AG09309 (cell line): Measurements from ENCODE around the gene BIRC3.
A peak's percentile ranks its signal among the peaks of the same experiment; 100 is the strongest.
"Not testable (repeated sequence)": the region's sequence is repeated elsewhere in the genome, so short reads cannot be mapped to it uniquely, and the experiment has no call there.

Experiments used
- DNase-seq: peaks from one replicate; pipeline ENCODE4 v3.0.0-alpha.2; 2010; ENCODE audit warnings: low read depth
- H3K4me3 ChIP-seq: 2 replicates; pipeline ENCODE4 v1.5.1; 2011; ENCODE audit warnings: mild to moderate bottlenecking, low read depth, low read length, moderate library complexity; ENCODE audit not compliant: control insufficient read depth
- TF ChIP-seq, protein P1 (sequence below): IDR thresholded peaks from 2 replicates; pipeline ENCODE4 v1.5.1; 2011; ENCODE audit warnings: mild to moderate bottlenecking, low read depth, low read length, inconsistent platforms; ENCODE audit not compliant: insufficient read depth, control insufficient read depth; ENCODE audit errors: missing control alignments

BIRC3 gene

DNA sequence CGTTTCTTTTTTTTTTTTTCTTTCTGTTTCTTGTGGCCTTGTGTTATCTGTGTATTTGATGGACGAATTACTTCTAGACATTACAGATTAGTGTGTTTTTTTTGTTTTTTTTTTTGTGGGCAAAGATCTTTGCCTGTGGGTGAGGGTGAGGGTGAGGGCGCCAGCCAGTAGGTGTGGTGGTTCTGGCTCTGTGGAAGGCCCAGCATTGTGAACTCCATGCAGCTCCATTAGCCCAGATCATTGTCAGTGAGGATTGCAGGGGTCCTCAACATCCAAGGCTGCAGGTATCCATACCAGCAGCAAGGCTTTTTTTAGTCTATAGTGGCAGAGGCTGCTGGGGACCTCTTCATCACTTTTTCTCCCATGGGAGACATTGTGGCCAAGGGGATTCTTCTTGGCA lies 43.4 kb downstream of the BIRC3 start:
- TF ChIP-seq, protein P1, sequence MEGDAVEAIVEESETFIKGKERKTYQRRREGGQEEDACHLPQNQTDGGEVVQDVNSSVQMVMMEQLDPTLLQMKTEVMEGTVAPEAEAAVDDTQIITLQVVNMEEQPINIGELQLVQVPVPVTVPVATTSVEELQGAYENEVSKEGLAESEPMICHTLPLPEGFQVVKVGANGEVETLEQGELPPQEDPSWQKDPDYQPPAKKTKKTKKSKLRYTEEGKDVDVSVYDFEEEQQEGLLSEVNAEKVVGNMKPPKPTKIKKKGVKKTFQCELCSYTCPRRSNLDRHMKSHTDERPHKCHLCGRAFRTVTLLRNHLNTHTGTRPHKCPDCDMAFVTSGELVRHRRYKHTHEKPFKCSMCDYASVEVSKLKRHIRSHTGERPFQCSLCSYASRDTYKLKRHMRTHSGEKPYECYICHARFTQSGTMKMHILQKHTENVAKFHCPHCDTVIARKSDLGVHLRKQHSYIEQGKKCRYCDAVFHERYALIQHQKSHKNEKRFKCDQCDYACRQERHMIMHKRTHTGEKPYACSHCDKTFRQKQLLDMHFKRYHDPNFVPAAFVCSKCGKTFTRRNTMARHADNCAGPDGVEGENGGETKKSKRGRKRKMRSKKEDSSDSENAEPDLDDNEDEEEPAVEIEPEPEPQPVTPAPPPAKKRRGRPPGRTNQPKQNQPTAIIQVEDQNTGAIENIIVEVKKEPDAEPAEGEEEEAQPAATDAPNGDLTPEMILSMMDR: no peak
- no peak for DNase-seq

DNA sequence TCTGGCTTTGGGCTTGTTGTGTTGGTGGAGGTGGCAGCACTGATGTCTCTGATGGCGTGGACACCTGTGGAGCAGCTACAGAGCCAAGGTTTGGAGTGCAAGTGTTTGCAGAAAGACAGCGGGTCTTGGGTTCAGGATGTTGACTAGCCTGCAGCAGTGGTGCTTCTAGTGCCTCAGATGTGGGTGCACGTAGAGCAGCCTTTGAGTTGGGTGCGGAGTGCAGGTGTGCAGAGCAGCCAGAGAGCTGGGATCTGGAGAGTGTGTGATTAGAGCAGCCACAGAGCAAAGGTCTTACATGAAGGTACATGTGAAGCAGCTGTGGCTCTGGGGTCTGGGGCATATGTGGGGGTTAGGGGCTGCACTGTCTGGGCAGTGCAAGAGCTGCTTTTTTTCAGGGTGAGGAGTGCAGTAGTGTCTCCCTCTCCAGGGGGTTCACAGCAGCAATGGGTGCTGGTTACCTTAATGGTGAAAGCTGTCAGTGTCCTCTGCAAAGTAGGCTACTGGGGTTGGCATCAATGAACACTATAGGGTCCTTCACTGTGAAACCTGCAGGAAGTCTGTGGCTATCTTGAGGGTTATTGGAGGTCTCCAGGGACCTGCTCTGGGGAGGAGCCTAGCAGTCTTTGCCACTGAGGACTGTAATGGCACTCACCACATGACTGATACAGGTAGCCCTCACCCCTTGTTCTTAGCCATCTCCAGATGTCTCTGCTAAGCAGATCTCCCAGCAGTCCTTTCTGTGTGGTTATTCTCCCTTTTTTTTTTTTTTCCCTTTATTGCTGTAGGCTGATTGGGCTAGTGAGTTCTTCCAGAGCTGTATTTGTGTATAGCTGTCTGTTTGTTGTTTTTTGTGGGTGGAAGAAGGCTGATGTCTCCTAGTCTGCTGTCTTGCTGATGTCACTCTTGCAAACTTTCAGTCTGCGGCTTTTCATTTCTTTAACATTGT lies 44.1 kb downstream of the BIRC3 start:
- TF ChIP-seq, protein P1: no peak
- DNase-seq: no peak

More for the DNA sequence above, 43.4 kb downstream of the BIRC3 start:
- H3K4me3 ChIP-seq: no peak overlapping the region

GRCh38 chr11:102364991-102365390 lies 47.7 kb downstream of the BIRC3 start:
- TF ChIP-seq, protein P1: no peak
- H3K4me3 ChIP-seq: no peak overlapping the region
- DNase-seq: no peak

More for the DNA sequence above, 44.1 kb downstream of the BIRC3 start:
- H3K4me3 ChIP-seq: no peak overlapping the region

DNA sequence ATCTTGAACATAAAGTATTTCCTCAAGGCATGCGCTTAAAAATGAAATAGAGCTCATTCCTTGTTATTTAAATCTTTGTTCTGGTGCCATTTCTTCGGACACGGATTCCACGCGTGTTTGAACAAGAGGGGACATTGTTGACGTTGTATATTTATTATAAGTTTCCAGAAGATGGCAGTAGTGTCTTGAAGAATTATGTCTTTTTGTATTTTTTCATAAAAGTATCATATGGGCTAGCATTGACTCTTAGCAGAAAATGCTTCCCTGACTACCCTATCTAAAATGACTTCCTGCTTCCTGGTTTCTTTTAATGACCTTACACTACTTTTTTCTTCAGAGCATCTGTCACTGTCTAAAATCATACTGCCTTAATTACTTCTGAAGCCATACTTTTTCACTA lies 50.1 kb downstream of the BIRC3 start:
- H3K4me3 ChIP-seq: no peak overlapping the region
- TF ChIP-seq, protein P1: peak; percentile 15
- no peak for DNase-seq

- TF ChIP-seq, protein P1: no peak
- no peak for DNase-seq
- no peak overlapping the region for H3K4me3 ChIP-seq
Measured at GRCh38 chr11:102368472-102368871, 51.2 kb downstream of the BIRC3 start.

DNA sequence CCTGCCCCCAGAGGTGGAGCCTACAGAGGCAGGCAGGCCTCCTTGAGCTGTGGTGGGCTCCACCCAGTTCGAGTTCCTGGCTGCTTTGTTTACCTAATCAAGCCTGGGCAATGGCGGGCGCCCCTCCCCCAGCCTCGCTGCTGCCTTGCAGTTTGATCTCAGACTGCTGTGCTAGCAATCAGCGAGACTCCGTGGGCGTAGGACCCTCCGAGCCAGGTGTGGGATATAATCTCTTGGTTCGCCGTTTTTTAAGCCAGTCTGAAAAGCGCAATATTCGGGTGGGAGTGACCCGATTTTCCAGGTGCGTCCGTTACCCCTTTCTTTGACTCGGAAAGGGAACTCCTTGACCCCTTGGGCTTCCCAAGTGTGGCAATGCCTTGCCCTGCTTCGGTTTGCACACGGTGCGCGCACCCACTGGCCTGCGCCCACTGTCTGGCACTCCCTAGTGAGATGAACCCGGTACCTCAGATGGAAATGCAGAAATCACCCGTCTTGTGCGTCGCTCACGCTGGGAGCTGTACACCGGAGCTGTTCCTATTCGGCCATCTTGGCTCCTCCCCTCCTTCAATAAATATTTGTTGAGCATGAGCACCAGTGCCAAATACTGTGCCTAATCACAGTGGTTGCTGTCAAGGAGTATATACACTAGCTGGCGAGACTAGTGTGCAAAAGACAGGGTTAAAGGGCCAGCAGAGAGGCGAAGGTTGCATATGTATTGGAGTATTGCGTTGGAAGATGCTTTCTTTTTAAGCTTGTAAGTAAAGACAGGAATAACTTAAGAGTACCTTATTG lies 57.5 kb downstream of the BIRC3 start:
- not testable (repeated sequence) for H3K4me3 ChIP-seq, DNase-seq
